T-helper 9 cell (primary cell): Measurements from ENCODE around the gene WWOX.
"Not testable (repeated sequence)": the region's sequence is repeated elsewhere in the genome, so short reads cannot be mapped to it uniquely, and the experiment has no call there.

Source experiments
- DNase-seq: peaks from one replicate; pipeline ENCODE4 v3.0.0-alpha.2; 2020
- total RNA-seq, 2 donors: gene quantifications; one replicate each; lab custom pipeline; 2026; lab: John Stamatoyannopoulos, UW

WWOX gene
- total RNA-seq, result 19.7 to 21.7 reads per million in 2 donors

GRCh38 chr16:78099271-78100111 lies at the start of gene WWOX:
WWOX (plus strand) TSS chr16:78099654.
- DNase-seq, result peak; percentile 93

GRCh38 chr16:78050734-78051400 lies 48.6 kb upstream of the WWOX start:
- DNase-seq, result no peak

- no peak for DNase-seq
Measured at GRCh38 chr16:78057803-78058564, 41.5 kb upstream of the WWOX start.

- DNase-seq, result not testable (repeated sequence)
Measured at GRCh38 chr16:78059806-78060205, 39.6 kb upstream of the WWOX start.

GRCh38 chr16:78060295-78060694 lies 39.2 kb upstream of the WWOX start:
- no peak for DNase-seq

GRCh38 chr16:78060809-78061208 lies 38.6 kb upstream of the WWOX start:
- no peak for DNase-seq

GRCh38 chr16:78065319-78065718 lies 34.1 kb upstream of the WWOX start:
- DNase-seq, result no peak

- DNase-seq, result no peak
Measured at GRCh38 chr16:78069913-78070312, 29.5 kb upstream of the WWOX start.

- DNase-seq, result no peak
Measured at GRCh38 chr16:78072275-78072674, 27.2 kb upstream of the WWOX start.

- DNase-seq, result no peak
Measured at GRCh38 chr16:78075800-78076199, 23.7 kb upstream of the WWOX start.

GRCh38 chr16:78081341-78081740 lies 18.1 kb upstream of the WWOX start:
- no peak for DNase-seq

GRCh38 chr16:78091419-78091818 lies 8.0 kb upstream of the WWOX start:
- DNase-seq, result no peak

- no peak for DNase-seq
Measured at GRCh38 chr16:78092758-78093157, 6.7 kb upstream of the WWOX start.

- no peak for DNase-seq
Measured at GRCh38 chr16:78094166-78094565, 5.3 kb upstream of the WWOX start.

GRCh38 chr16:78094998-78095397 lies 4.5 kb upstream of the WWOX start:
- DNase-seq, result no peak

GRCh38 chr16:78096386-78096785 lies 3.1 kb upstream of the WWOX start:
- DNase-seq, result no peak

GRCh38 chr16:78097548-78097947 lies 1.9 kb upstream of the WWOX start:
- DNase-seq, result no peak

- DNase-seq, result no peak
Measured at GRCh38 chr16:78098087-78098486, 1.4 kb upstream of the WWOX start.

GRCh38 chr16:78098595-78099270 lies 721 bp upstream of the WWOX start:
- no peak for DNase-seq

GRCh38 chr16:78100112-78100467 lies 636 bp downstream of the WWOX start:
- no peak for DNase-seq

- no peak for DNase-seq
Measured at GRCh38 chr16:78102122-78102660, 2.7 kb downstream of the WWOX start.

- no peak for DNase-seq
Measured at GRCh38 chr16:78102865-78103264, 3.4 kb downstream of the WWOX start.

- no peak for DNase-seq
Measured at GRCh38 chr16:78105517-78105916, 6.1 kb downstream of the WWOX start.
